Measurements from ENCODE around the gene COG4.

- TF ChIP-seq EZH2 (IDR thresholded peaks at IDR 0.05; ENCODE audit: insufficient read depth, poor library complexity, severe bottlenecking) (no peak), EZH2phosphoT487 (IDR thresholded peaks at IDR 0.05; ENCODE audit: insufficient read depth, low read depth) (no peak)
Observed at GRCh38 chr16:70482624-70483023, 40.7 kb downstream of the COG4 start.

Measured in GM23248 (cell line).